B cell (primary cell): ENCODE measurements around the gene ZNF423.

ENCODE experiments used
- CTCF ChIP-seq: fragments of 200-600 bp; IDR thresholded peaks from one replicate; pipeline ENCODE4 v1.8.0; 2022; ENCODE audit warnings: antibody characterized with exemption, mild to moderate bottlenecking
- EZH2 ChIP-seq: IDR thresholded peaks from 2 replicates; pipeline ENCODE4 v1.6.1; 2012; ENCODE audit warnings: borderline replicate concordance, low read depth, mild to moderate bottlenecking, moderate library complexity, low read length; ENCODE audit not compliant: insufficient read depth, poor library complexity, severe bottlenecking

GRCh38 chr16:49635009-49635350, 220.9 kb downstream of the ZNF423 start:
- TF ChIP-seq CTCF: no peak
- TF ChIP-seq EZH2: no peak
